ENCODE measurements around the gene GGPS1.

DNA sequence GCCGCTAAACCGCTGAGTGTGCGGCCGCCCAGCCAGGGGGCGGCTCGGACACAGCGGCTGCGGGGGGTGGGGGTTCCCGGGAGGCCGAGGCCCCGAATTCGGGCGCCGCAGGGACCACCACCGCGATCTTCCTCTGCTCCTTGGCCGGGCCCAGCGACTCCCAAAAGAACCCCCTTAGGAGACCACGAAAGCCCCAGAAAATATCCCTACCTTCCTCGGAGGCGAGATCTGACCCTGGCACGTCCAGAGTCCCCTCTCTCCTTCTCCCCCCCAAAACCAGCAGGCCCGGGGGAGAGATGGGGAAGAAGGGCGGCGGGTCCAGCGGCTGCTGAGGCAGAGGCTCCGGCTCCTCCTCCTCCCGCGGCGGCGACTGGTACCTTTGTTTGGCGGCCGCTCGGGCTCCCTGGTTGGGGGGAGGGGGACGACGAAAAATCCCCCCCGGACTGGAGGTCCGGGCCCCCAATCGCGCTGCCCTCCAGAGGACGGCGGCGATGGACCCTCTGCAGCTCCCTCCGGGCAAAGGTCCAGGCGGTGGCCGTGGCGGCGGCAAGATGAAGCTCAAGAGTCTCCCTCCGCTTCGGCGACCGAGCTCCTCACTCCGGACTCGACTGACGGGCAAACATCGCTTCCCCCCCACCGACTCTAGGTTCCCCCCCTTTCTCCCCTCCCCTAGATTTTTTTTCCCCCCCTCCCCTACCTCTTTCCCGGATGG lies 655 bp upstream of the GGPS1 start, which contains the start of gene ARID4B:
- TF ChIP-seq, protein P1, sequence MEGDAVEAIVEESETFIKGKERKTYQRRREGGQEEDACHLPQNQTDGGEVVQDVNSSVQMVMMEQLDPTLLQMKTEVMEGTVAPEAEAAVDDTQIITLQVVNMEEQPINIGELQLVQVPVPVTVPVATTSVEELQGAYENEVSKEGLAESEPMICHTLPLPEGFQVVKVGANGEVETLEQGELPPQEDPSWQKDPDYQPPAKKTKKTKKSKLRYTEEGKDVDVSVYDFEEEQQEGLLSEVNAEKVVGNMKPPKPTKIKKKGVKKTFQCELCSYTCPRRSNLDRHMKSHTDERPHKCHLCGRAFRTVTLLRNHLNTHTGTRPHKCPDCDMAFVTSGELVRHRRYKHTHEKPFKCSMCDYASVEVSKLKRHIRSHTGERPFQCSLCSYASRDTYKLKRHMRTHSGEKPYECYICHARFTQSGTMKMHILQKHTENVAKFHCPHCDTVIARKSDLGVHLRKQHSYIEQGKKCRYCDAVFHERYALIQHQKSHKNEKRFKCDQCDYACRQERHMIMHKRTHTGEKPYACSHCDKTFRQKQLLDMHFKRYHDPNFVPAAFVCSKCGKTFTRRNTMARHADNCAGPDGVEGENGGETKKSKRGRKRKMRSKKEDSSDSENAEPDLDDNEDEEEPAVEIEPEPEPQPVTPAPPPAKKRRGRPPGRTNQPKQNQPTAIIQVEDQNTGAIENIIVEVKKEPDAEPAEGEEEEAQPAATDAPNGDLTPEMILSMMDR (IDR thresholded peaks at IDR 0.05; ENCODE audit: low read depth, low read length), result no peak
- TF ChIP-seq POLR2A (IDR thresholded peaks at IDR 0.05; ENCODE audit: extremely low read depth, insufficient read length), result peak; percentile 31
- TF ChIP-seq, protein P2, sequence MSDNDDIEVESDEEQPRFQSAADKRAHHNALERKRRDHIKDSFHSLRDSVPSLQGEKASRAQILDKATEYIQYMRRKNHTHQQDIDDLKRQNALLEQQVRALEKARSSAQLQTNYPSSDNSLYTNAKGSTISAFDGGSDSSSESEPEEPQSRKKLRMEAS (IDR thresholded peaks at IDR 0.05; ENCODE audit: low read depth, low read length), result no peak
